Smooth muscle cell (in vitro differentiated cells): ENCODE measurements around the gene GPR135. TPM values are rescaled to one million over a fixed set of nuclear protein-coding genes. Genes with fewer than 3 reads are reported as not detected.

ENCODE experiments used
- DNase-seq: peaks from one replicate; lab custom pipeline; 2025; ENCODE audit not compliant: unreplicated experiment; lab: John Stamatoyannopoulos, UW
- H2AFZ ChIP-seq: fragments of 200-600 bp; sonication (generic); 2 replicates; pipeline ENCODE4 v1.6.0; 2016; ENCODE audit warnings: antibody characterized with exemption, low read depth, mild to moderate bottlenecking
- H3F3A ChIP-seq: fragments of 200-600 bp; sonication (generic); 2 replicates; pipeline ENCODE4 v1.6.0; 2017; ENCODE audit warnings: antibody characterized with exemption, low read depth
- H3K27ac ChIP-seq: fragments of 200-600 bp; sonication (generic); 2 replicates; pipeline ENCODE4 v1.5.1; 2016; ENCODE audit warnings: low read depth, mild to moderate bottlenecking
- H3K27me3 ChIP-seq: fragments of 200-600 bp; sonication (generic); 2 replicates; pipeline ENCODE4 v1.6.1; 2016; ENCODE audit warnings: low read depth, mild to moderate bottlenecking
- H3K36me3 ChIP-seq: fragments of 200-600 bp; sonication (generic); 2 replicates; pipeline ENCODE4 v1.5.1; 2016; ENCODE audit warnings: low read depth
- H3K4me1 ChIP-seq: fragments of 200-600 bp; sonication (generic); 2 replicates; pipeline ENCODE4 v1.5.1; 2016; ENCODE audit warnings: low read depth
- H3K4me2 ChIP-seq: fragments of 200-600 bp; sonication (generic); 2 replicates; pipeline ENCODE4 v1.6.0; 2016; ENCODE audit warnings: mild to moderate bottlenecking
- H3K4me3 ChIP-seq: fragments of 200-600 bp; sonication (generic); 2 replicates; pipeline ENCODE4 v1.5.1; 2016; ENCODE audit warnings: mild to moderate bottlenecking
- H3K79me2 ChIP-seq: fragments of 200-600 bp; sonication (generic); 2 replicates; pipeline ENCODE4 v1.6.0; 2016; ENCODE audit warnings: low read depth, mild to moderate bottlenecking
- H3K9ac ChIP-seq: fragments of 200-600 bp; sonication (generic); 2 replicates; pipeline ENCODE4 v1.6.0; 2016; ENCODE audit warnings: low read depth
- H3K9me3 ChIP-seq: fragments of 200-600 bp; sonication (generic); replicated peaks from 2 replicates; pipeline ENCODE4 v1.5.1; 2016; ENCODE audit warnings: low read depth
- H4K20me1 ChIP-seq: fragments of 200-600 bp; sonication (generic); 2 replicates; pipeline ENCODE4 v1.6.0; 2016; ENCODE audit warnings: low read depth
- CTCF ChIP-seq: fragments of 200-600 bp; sonication (generic); IDR thresholded peaks from 2 replicates; pipeline ENCODE4 v1.5.1; 2017; ENCODE audit warnings: borderline replicate concordance, mild to moderate bottlenecking, antibody characterized with exemption; ENCODE audit not compliant: insufficient read depth, poor library complexity, severe bottlenecking
- WGBS: methylation state at CpG from one replicate; pipeline ENCODE4 v1.1.7; 2016; ENCODE audit warnings: low lambda C conversion rate; 5-methylcytosine and 5-hydroxymethylcytosine counted together
- polyA plus RNA-seq: library from polyadenylated mRNA; unstranded; fragments of >200 nt; fragmentation: Nextera tagmentation; extraction: Ambion mirVana; gene quantifications from 2 replicates; pipeline ENCODE4 v1.2.1, GENCODE V29; 2016
- total RNA-seq: library from RNA; depleted of rRNA; stranded (reverse); fragments of >200 nt; gene quantifications from 2 replicates; pipeline ENCODE4 v1.2.3, GENCODE V29; 2014

The GPR135 gene
- total and polyA plus RNA-seq, 2 experiments from 2014 or later, result 1.1 to 2.1 TPM

GRCh38 chr14:59484639-59485175 is 19.5 kb upstream of the GPR135 start:
- Histone ChIP-seq H3K79me2 (peaks cover 63% of the 10 kb centered on the region), H3K4me1 (peaks cover 15% of the 10 kb centered on the region), H3K9me3 (no peaks in the 10 kb centered on the region), H3K27ac (peak overlapping the region; percentile 83), H3K4me2 (peak overlapping the region; percentile 86), H2AFZ (peak overlapping the region; percentile 92), H3K36me3 (peaks cover 7% of the 10 kb centered on the region), H3K9ac (peak overlapping the region; percentile 85), H3K27me3 (no peaks in the 10 kb centered on the region), H3K4me3 (peak overlapping the region; percentile 80), H4K20me1 (peaks cover 37% of the 10 kb centered on the region), H3F3A (no peaks in the 10 kb centered on the region)
- no peak for TF ChIP-seq CTCF
- no peak for DNase-seq
- 0% methylated on average over 29 of the region's 32 CpGs for WGBS

- under 1% methylated on average over 90 of the region's 92 CpGs for WGBS
- DNase-seq, result peak; percentile 88
- H3K9ac ChIP-seq, result peak within 1 kb of the TSS; percentile 85
- H3K4me1 ChIP-seq, result peaks cover 15% of the 10 kb centered on the region
- peaks cover 66% of the 10 kb centered on the region for H3K79me2 ChIP-seq
- H2AFZ ChIP-seq, result peak within 1 kb of the TSS; percentile 92
- peak within 1 kb of the TSS; percentile 83 for H3K27ac ChIP-seq
- TF ChIP-seq CTCF, result peak; percentile 60
- no peaks in the 10 kb centered on the region for H3K9me3 ChIP-seq
- no peaks in the 10 kb centered on the region for H3K27me3 ChIP-seq
- peaks cover 7% of the 10 kb centered on the region for H3K36me3 ChIP-seq
- H3K4me2 ChIP-seq, result peak within 1 kb of the TSS; percentile 86
- H4K20me1 ChIP-seq, result peaks cover 37% of the 10 kb centered on the region
- H3F3A ChIP-seq, result no peaks in the 10 kb centered on the region
- peak within 1 kb of the TSS; percentile 80 for H3K4me3 ChIP-seq
These were observed 18.8 kb upstream of the GPR135 start, which contains the start of the genes JKAMP and L3HYPDH for GRCh38 chr14:59483819-59484638. Gene JKAMP (plus strand): TSS chr14:59484517. CDS start chr14:59484590, 73 bp downstream. Gene L3HYPDH (minus strand): TSS chr14:59484408. CDS start chr14:59484316, 92 bp downstream.

- peaks cover 68% of the 10 kb centered on the region for H3K79me2 ChIP-seq
- WGBS, result 2% methylated on average over 16 of the region's 16 CpGs
- no peak for TF ChIP-seq CTCF
- peak overlapping the region; percentile 80 for H3K4me3 ChIP-seq
- H3K4me1 ChIP-seq, result peaks cover 15% of the 10 kb centered on the region
- peaks cover 4% of the 10 kb centered on the region for H3K36me3 ChIP-seq
- H4K20me1 ChIP-seq, result peaks cover 37% of the 10 kb centered on the region
- peak overlapping the region; percentile 76 for H3K9ac ChIP-seq
- no peak for DNase-seq
- H3K27me3 ChIP-seq, result no peaks in the 10 kb centered on the region
- peak overlapping the region; percentile 69 for H2AFZ ChIP-seq
- peak overlapping the region; percentile 86 for H3K4me2 ChIP-seq
- H3F3A ChIP-seq, result no peaks in the 10 kb centered on the region
- H3K9me3 ChIP-seq, result no peaks in the 10 kb centered on the region
- H3K27ac ChIP-seq, result peak overlapping the region; percentile 83
These were observed 18.2 kb upstream of the GPR135 start for GRCh38 chr14:59483363-59483762.
